Measurements from ENCODE around the gene FRMD1.
A peak's percentile ranks its signal among the peaks of the same experiment; 100 is the strongest.

FRMD1 gene

GRCh38 chr6:168035098-168035660 is 43.8 kb downstream of the FRMD1 start:
- Histone ChIP-seq H3K9ac (ENCODE audit: low read length) (peak overlapping the region; percentile 62), H3K4me3 (ENCODE audit: low read length) (peak overlapping the region; percentile 76), H3K4me1 (ENCODE audit: control insufficient read depth, insufficient read depth, low read length) (peaks cover 10% of the 10 kb centered on the region), H3K27me3 (replicated peaks; ENCODE audit: control insufficient read depth, insufficient read depth, low read length) (no peaks in the 10 kb centered on the region), H3K9me3 (ENCODE audit: control insufficient read depth, low read length) (peaks cover 19% of the 10 kb centered on the region), H3K36me3 (ENCODE audit: control insufficient read depth, insufficient read depth, low read length, severe bottlenecking) (no peaks in the 10 kb centered on the region)
- peak; percentile 46 for DNase-seq (ENCODE audit: low read depth)

DNA sequence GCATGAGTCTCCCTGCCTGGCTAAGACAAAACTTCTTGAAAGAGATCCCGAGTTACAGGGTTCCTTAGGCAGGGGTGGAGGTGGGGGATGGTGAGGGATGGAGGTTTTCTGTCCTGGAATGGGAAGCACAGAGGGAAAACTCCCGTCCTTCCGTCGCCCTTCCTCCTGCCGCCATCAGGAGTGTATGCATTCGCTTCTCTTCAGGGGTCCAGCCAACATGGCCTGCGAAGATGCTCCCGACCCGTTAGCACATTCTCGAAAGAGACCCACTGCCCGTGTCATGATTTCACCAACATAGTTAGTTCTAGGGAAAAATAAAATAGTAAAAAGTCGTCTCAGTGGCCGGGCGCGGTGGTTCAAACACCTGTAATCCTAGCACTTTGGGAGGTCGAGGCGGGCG is 44.5 kb downstream of the FRMD1 start:
- H3K36me3 ChIP-seq (ENCODE audit: control insufficient read depth, insufficient read depth, low read length, severe bottlenecking): no peaks in the 10 kb centered on the region
- no peak for DNase-seq (ENCODE audit: low read depth)
- no peak overlapping the region for H3K9ac ChIP-seq (ENCODE audit: low read length)
- peaks cover 10% of the 10 kb centered on the region for H3K4me1 ChIP-seq (ENCODE audit: control insufficient read depth, insufficient read depth, low read length)
- H3K27me3 ChIP-seq (replicated peaks; ENCODE audit: control insufficient read depth, insufficient read depth, low read length): no peaks in the 10 kb centered on the region
- no peak overlapping the region for H3K4me3 ChIP-seq (ENCODE audit: low read length)
- H3K9me3 ChIP-seq (ENCODE audit: control insufficient read depth, low read length): peaks cover 13% of the 10 kb centered on the region

DNA sequence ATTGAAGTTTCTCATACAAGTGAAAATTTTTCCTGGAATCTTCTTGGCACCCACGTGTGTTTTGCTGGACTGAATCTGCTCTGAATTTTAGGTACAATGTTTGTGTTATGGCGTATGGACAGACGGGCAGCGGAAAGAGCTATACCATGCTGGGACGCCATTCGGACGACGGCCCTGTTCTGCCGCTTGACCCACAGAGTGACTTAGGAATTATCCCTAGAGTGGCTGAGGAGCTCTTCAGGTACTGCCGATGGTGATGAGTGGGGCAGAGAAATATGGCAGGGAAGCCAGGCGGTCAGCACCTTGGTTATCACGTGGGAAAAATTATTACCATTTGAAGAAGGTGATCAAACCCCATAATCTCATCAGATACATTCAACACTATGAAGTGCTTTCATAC is 45.2 kb downstream of the FRMD1 start:
- Histone ChIP-seq H3K36me3 (ENCODE audit: control insufficient read depth, insufficient read depth, low read length, severe bottlenecking) (no peaks in the 10 kb centered on the region), H3K9ac (ENCODE audit: low read length) (no peak overlapping the region), H3K9me3 (ENCODE audit: control insufficient read depth, low read length) (peaks cover 7% of the 10 kb centered on the region), H3K27me3 (replicated peaks; ENCODE audit: control insufficient read depth, insufficient read depth, low read length) (no peaks in the 10 kb centered on the region), H3K4me1 (ENCODE audit: control insufficient read depth, insufficient read depth, low read length) (peaks cover 10% of the 10 kb centered on the region), H3K4me3 (ENCODE audit: low read length) (no peak overlapping the region)
- no peak for DNase-seq (ENCODE audit: low read depth)

- DNase-seq (ENCODE audit: low read depth): peak; percentile 44
- Histone ChIP-seq H3K4me3 (ENCODE audit: low read length) (no peak overlapping the region), H3K4me1 (ENCODE audit: control insufficient read depth, insufficient read depth, low read length) (peaks cover 10% of the 10 kb centered on the region)
These were observed 46.8 kb downstream of the FRMD1 start for GRCh38 chr6:168032005-168032760.

DNA sequence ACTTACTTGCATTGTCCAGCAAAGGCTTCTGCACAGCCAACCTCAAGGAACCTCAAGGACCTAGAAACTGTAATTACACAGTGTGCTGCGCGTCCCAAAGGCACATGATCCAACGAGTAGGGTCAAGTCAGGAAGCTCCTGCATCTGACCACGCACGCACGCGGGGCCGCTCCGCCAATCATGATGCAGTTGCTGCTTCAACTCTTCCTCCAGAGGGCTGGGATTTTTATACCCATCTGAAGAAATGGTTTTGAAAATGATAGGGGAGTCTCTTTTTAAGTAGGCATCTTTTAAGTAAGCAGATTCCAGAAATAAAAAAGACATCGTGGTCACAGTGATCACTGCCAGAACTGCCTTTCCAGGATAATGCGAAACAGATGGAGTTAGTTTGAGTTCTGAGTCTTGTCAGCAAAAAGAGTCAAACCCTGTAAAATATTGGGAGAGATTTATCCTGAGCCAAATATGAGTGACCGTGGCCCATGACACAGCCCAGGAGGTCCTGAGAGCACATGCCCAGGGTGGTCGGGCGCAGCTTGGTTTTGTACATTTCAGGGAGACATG is 47.5 kb downstream of the FRMD1 start:
- Histone ChIP-seq H3K36me3 (ENCODE audit: control insufficient read depth, insufficient read depth, low read length, severe bottlenecking) (no peaks in the 10 kb centered on the region), H3K9ac (ENCODE audit: low read length) (no peak overlapping the region), H3K4me3 (ENCODE audit: low read length) (no peak overlapping the region), H3K4me1 (ENCODE audit: control insufficient read depth, insufficient read depth, low read length) (peaks cover 10% of the 10 kb centered on the region), H3K9me3 (ENCODE audit: control insufficient read depth, low read length) (no peaks in the 10 kb centered on the region), H3K27me3 (replicated peaks; ENCODE audit: control insufficient read depth, insufficient read depth, low read length) (no peaks in the 10 kb centered on the region)
- DNase-seq (ENCODE audit: low read depth): peak; percentile 60

More at GRCh38 chr6:168032005-168032760, 46.8 kb downstream of the FRMD1 start:
- H3K9me3 ChIP-seq (ENCODE audit: control insufficient read depth, low read length): no peaks in the 10 kb centered on the region
- H3K36me3 ChIP-seq (ENCODE audit: control insufficient read depth, insufficient read depth, low read length, severe bottlenecking): no peaks in the 10 kb centered on the region
- peak overlapping the region; percentile 29 for H3K9ac ChIP-seq (ENCODE audit: low read length)
- H3K27me3 ChIP-seq (replicated peaks; ENCODE audit: control insufficient read depth, insufficient read depth, low read length): no peaks in the 10 kb centered on the region

- DNase-seq (ENCODE audit: low read depth): no peak
- Histone ChIP-seq H3K4me1 (ENCODE audit: control insufficient read depth, insufficient read depth, low read length) (peaks cover 10% of the 10 kb centered on the region), H3K9me3 (ENCODE audit: control insufficient read depth, low read length) (no peaks in the 10 kb centered on the region), H3K27me3 (replicated peaks; ENCODE audit: control insufficient read depth, insufficient read depth, low read length) (no peaks in the 10 kb centered on the region), H3K9ac (ENCODE audit: low read length) (no peak overlapping the region), H3K36me3 (ENCODE audit: control insufficient read depth, insufficient read depth, low read length, severe bottlenecking) (no peaks in the 10 kb centered on the region), H3K4me3 (ENCODE audit: low read length) (no peak overlapping the region)
These were observed 48.1 kb downstream of the FRMD1 start for GRCh38 chr6:168030908-168031307.

GRCh38 chr6:168030218-168030746 is 48.7 kb downstream of the FRMD1 start:
- H3K36me3 ChIP-seq (ENCODE audit: control insufficient read depth, insufficient read depth, low read length, severe bottlenecking): no peaks in the 10 kb centered on the region
- no peak overlapping the region for H3K4me3 ChIP-seq (ENCODE audit: low read length)
- DNase-seq (ENCODE audit: low read depth): no peak
- H3K9ac ChIP-seq (ENCODE audit: low read length): no peak overlapping the region
- peaks cover 10% of the 10 kb centered on the region for H3K4me1 ChIP-seq (ENCODE audit: control insufficient read depth, insufficient read depth, low read length)
- no peaks in the 10 kb centered on the region for H3K27me3 ChIP-seq (replicated peaks; ENCODE audit: control insufficient read depth, insufficient read depth, low read length)
- H3K9me3 ChIP-seq (ENCODE audit: control insufficient read depth, low read length): no peaks in the 10 kb centered on the region

- H3K4me1 ChIP-seq (ENCODE audit: control insufficient read depth, insufficient read depth, low read length): peaks cover 10% of the 10 kb centered on the region
- H3K4me3 ChIP-seq (ENCODE audit: low read length): no peak overlapping the region
- no peaks in the 10 kb centered on the region for H3K27me3 ChIP-seq (replicated peaks; ENCODE audit: control insufficient read depth, insufficient read depth, low read length)
- no peaks in the 10 kb centered on the region for H3K9me3 ChIP-seq (ENCODE audit: control insufficient read depth, low read length)
- DNase-seq (ENCODE audit: low read depth): no peak
- no peaks in the 10 kb centered on the region for H3K36me3 ChIP-seq (ENCODE audit: control insufficient read depth, insufficient read depth, low read length, severe bottlenecking)
- no peak overlapping the region for H3K9ac ChIP-seq (ENCODE audit: low read length)
These were observed 49.4 kb downstream of the FRMD1 start for GRCh38 chr6:168029459-168030217.

GRCh38 chr6:168028181-168028580 is 50.8 kb downstream of the FRMD1 start:
- no peaks in the 10 kb centered on the region for H3K36me3 ChIP-seq (ENCODE audit: control insufficient read depth, insufficient read depth, low read length, severe bottlenecking)
- no peak overlapping the region for H3K4me3 ChIP-seq (ENCODE audit: low read length)
- H3K9me3 ChIP-seq (ENCODE audit: control insufficient read depth, low read length): no peaks in the 10 kb centered on the region

DNA sequence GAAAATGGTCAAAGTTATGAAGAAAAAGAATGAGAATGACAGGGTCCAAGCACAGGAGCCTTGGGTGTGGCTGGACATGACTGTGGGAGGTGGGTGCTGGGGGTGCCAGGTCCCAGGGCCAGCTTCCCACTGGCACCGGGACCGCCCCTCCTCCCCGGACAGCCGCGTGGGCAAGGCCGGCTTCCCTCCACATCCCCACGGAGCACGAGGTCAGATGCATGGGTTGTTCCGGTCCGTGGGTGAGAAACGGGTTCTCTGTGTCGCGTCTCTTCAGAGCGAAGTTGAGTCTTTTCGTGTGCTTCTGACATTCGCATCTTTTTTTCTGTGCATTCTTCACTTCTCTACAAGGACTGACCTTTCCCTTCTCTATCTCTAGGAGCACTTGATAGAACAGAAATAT is 51.5 kb downstream of the FRMD1 start:
- no peak for DNase-seq (ENCODE audit: low read depth)
- Histone ChIP-seq H3K4me3 (ENCODE audit: low read length) (no peak overlapping the region), H3K9ac (ENCODE audit: low read length) (no peak overlapping the region), H3K4me1 (ENCODE audit: control insufficient read depth, insufficient read depth, low read length) (peaks cover 18% of the 10 kb centered on the region), H3K27me3 (replicated peaks; ENCODE audit: control insufficient read depth, insufficient read depth, low read length) (peaks cover 5% of the 10 kb centered on the region), H3K36me3 (ENCODE audit: control insufficient read depth, insufficient read depth, low read length, severe bottlenecking) (no peaks in the 10 kb centered on the region), H3K9me3 (ENCODE audit: control insufficient read depth, low read length) (no peaks in the 10 kb centered on the region)

More at GRCh38 chr6:168028181-168028580, 50.8 kb downstream of the FRMD1 start:
- no peaks in the 10 kb centered on the region for H3K27me3 ChIP-seq (replicated peaks; ENCODE audit: control insufficient read depth, insufficient read depth, low read length)
- DNase-seq (ENCODE audit: low read depth): no peak
- H3K4me1 ChIP-seq (ENCODE audit: control insufficient read depth, insufficient read depth, low read length): peaks cover 18% of the 10 kb centered on the region
- H3K9ac ChIP-seq (ENCODE audit: low read length): no peak overlapping the region

DNA sequence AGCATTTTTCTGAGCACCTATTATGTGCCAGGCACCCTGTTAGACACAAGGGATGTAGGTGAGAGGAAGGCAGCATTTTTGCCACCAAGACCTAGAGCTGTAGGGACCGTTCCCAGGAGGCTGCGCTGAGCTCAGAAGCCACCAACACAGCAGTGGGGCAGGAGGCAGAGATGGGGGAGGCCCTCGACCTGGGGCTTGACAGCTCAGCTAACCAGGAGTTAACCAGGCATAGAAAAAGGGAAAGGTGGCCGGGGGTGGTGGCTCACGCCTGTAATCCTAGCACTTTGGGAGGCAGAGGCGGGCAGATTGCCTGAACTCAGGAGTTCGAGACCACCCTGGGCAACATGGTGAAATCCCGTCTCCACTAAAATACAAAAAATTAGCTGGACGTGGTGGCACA is 52.1 kb downstream of the FRMD1 start:
- Histone ChIP-seq H3K9me3 (ENCODE audit: control insufficient read depth, low read length) (no peaks in the 10 kb centered on the region), H3K27me3 (replicated peaks; ENCODE audit: control insufficient read depth, insufficient read depth, low read length) (peaks cover 9% of the 10 kb centered on the region), H3K36me3 (ENCODE audit: control insufficient read depth, insufficient read depth, low read length, severe bottlenecking) (no peaks in the 10 kb centered on the region), H3K4me1 (ENCODE audit: control insufficient read depth, insufficient read depth, low read length) (peaks cover 15% of the 10 kb centered on the region), H3K4me3 (ENCODE audit: low read length) (no peak overlapping the region), H3K9ac (ENCODE audit: low read length) (no peak overlapping the region)
- DNase-seq (ENCODE audit: low read depth): no peak

Data from adipocyte (in vitro differentiated cells).